Measurements from ENCODE around the gene TYMP.

- no peak for TF ChIP-seq CTCF (IDR thresholded peaks at IDR 0.05)
- no peak for TF ChIP-seq POLR2A (IDR thresholded peaks at IDR 0.05)
- TF ChIP-seq EP300 (IDR thresholded peaks at IDR 0.05): no peak
These were observed 15.0 kb upstream of the TYMP start for GRCh38 chr22:50544746-50545253.
